ENCODE measurements around the gene ZDHHC13.

ZDHHC13 gene

GRCh38 chr11:19208959-19209546 lies 92.1 kb downstream of the ZDHHC13 start:
- DNase-seq (ENCODE audit: low spot score), result no peak

GRCh38 chr11:19209617-19210370 lies 92.8 kb downstream of the ZDHHC13 start:
- no peak for DNase-seq (ENCODE audit: low spot score)

- DNase-seq (ENCODE audit: low spot score), result no peak
Measured at GRCh38 chr11:19216021-19216420, 99.1 kb downstream of the ZDHHC13 start.

GRCh38 chr11:19216709-19217374 lies 99.9 kb downstream of the ZDHHC13 start:
- DNase-seq (ENCODE audit: low spot score), result no peak

- no peak for DNase-seq (ENCODE audit: low spot score)
Measured at GRCh38 chr11:19218216-19218615, 101.2 kb downstream of the ZDHHC13 start.

GRCh38 chr11:19218786-19219460 lies 102.0 kb downstream of the ZDHHC13 start:
- DNase-seq (ENCODE audit: low spot score), result no peak

- no peak for DNase-seq (ENCODE audit: low spot score)
Measured at GRCh38 chr11:19220903-19221724, 104.1 kb downstream of the ZDHHC13 start.

GRCh38 chr11:19225123-19225522 lies 108.2 kb downstream of the ZDHHC13 start:
- no peak for DNase-seq (ENCODE audit: low spot score)

- DNase-seq (ENCODE audit: low spot score), result no peak
Measured at GRCh38 chr11:19225581-19225980, 108.6 kb downstream of the ZDHHC13 start.

All from D341Med (cell line).